GM19452 (cell line): ENCODE results near the gene HERC2.

Source experiments
- ATAC-seq: cut with Tn5 transposase; IDR thresholded peaks from one replicate; pipeline ENCODE4 v1.9.1; 2021; ENCODE audit not compliant: unreplicated experiment

HERC2 gene

GRCh38 chr15:28114721-28115622, 207.0 kb downstream of the HERC2 start:
- no peak for ATAC-seq

DNA sequence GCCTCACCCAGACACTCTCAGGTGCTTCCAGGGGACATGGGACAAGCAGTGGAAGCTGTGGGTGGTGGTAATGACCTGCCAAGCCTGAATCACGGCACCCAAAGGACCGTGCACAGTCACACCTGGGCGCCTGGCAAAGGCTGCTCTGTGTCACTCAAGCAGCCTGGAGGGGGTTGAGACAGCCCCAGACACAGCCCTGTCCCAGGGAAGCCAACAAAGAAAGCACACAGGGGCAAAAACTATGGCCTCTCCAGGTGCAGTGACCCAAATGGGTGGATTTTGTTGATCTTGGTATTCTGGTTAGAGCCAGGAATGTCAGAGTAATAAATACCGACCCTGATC, 207.9 kb downstream of the HERC2 start:
- ATAC-seq, result no peak

- no peak for ATAC-seq
Measured at GRCh38 chr15:28113394-28114113, 208.4 kb downstream of the HERC2 start.

DNA sequence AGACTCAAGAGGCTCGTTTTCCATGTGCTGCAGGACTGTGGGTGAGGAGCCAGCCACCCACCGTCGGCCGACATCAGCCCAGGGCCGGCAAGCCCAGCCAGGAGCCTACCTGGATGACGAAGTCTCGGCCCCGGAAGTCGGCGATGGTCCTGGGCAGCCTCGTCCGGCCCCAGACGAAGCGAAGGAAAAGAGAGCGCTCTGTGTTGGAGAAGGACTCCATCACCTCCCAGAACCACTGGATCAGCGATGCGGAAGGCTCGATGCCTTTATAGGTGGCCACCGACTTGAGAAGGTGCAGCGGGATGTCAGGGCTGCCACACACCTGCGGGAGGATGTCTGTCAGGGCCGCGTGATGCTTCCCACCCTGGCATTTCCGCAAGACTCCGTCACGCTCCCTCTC, 209.0 kb downstream of the HERC2 start:
- no peak for ATAC-seq

- ATAC-seq, result no peak
Measured at GRCh38 chr15:28112101-28112760, 209.7 kb downstream of the HERC2 start.

- ATAC-seq, result no peak
Measured at GRCh38 chr15:28111543-28111942, 210.4 kb downstream of the HERC2 start.

DNA sequence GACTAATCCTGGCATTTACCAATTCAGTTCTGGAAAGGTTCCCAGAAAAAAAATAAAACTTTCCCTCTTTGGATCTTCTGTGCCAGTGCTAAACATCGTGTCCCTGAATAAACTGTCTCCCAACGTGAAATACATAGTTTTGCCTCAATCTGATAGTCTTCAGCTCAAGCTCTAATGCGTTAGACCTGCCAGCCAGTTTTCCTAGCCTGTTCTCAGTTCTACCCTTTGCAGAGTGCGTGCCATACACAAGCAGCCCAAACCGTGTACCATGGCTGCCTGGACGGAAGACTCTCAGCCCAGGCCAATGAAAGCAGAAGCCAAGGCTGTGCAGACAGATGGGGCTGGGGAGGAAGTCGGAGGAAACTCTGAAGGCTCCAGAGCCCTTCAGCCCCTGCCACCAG, 211.5 kb downstream of the HERC2 start:
- no peak for ATAC-seq

- no peak for ATAC-seq
Measured at GRCh38 chr15:28109626-28110455, 212.1 kb downstream of the HERC2 start.

DNA sequence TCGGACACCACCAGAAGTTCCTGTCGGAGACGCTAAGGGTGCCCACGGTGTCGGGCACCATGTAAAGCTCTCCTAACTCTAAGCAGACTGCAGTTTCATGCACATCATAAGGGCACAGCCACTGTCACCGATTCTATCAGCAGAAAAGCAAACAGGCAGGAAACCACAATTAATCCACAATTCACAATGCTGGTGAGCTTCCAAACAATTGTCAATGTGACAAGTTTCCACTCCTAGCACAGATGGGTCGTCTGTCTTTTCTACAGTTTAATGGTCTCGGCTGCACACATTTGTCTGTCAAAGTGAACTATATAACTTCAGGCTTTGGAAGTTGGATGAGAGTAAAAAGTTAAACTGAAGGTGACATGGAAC, 214.1 kb downstream of the HERC2 start:
- ATAC-seq, result no peak

DNA sequence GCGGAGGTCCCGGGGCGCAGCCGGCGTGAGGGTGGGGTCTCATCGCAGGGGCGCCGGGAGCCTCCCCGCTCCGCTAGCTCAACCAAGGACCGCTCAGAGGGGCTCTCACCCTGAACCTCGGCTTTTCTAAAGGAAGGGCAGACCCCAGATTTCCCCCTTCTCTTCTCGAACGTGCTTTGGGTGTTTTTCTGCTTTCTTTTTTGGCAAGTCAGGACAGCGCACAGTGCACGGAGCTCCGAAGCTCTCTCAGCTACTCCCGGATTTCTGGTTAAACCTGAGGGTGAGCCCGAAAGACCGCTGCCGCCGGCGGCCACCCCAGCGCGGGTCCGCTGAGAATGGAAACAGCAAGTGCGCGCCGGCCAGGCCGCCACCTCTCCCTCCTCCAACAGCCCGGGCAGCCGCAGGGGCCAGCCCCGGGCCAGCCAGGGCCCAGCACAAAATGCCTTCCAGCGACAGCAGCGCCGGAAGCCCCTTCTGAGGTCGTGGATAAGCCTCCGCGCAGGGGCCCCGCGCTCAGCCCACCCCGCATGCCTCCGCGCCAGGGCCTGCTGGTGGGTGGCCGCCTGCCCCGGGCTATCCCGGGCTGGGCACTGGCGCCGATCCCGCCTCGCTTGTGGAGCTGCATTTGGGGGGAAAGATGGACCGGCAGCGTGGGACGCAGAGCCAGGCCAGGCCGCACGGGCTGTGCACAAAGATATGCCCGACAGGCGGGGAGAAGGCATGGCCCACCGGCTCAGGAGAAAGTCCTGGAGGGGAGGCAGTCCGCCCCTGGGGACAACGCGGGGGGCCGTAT, 214.7 kb downstream of the HERC2 start:
- ATAC-seq, result no peak

DNA sequence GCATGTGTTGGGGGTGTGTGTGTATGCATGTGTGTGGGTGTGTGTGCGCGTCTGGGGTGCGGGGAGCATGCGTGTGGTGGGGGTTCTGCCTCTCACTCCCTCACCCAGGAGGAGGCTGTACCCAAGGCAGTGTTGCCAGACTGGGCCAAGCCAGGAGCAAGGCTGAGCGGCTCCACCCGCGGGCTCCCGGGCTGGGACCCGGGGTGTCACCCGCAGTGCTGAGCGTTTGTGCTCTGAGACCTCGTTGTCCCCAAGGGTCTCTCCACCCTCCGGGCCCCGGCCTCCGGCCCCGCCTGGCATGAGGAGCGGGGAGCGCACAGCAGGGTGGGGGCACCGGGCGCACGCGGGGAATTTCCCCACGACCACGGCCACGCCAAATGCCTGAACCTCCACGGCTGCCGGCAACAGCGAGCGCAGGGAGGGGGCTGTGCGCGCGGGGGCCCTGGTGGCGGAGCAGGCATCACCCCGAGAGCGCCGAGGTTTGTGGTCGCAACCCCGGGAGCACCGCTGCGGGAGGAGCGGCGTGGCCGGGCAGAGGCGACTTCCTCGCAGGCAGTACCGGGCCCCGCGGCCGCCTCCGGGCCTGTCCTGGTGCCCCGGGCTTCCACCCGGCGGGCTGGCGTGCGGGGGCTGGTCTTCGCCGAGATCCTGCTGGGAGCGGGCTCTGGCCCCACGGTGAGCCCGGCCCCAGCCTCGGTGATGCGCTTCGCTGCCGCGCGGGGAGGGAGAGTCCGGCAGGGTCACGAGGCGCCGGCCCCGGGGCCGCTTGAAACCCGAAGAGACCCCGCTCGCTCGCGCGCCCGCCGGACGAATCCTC, 215.5 kb downstream of the HERC2 start:
- ATAC-seq, result no peak

DNA sequence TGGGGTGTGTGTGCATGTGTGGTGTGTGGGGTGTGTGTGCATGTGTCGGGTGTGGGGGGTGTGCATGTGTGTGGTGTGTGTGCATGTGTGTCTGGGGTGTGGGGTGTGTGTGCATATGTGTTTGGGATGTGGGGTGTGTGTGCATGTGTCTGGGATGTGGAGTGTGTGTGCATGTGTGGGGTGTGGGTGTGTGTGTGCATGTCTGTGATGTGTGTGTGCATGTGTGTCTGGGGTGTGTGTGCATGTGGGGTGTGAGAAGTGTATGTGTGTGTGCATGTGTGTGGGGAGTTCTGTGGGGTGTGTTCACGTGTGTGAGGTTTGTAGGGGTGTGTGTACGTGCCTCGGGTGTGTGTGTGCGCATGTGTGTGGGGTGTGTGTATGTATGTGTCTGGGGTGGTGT, 216.2 kb downstream of the HERC2 start:
- no peak for ATAC-seq

DNA sequence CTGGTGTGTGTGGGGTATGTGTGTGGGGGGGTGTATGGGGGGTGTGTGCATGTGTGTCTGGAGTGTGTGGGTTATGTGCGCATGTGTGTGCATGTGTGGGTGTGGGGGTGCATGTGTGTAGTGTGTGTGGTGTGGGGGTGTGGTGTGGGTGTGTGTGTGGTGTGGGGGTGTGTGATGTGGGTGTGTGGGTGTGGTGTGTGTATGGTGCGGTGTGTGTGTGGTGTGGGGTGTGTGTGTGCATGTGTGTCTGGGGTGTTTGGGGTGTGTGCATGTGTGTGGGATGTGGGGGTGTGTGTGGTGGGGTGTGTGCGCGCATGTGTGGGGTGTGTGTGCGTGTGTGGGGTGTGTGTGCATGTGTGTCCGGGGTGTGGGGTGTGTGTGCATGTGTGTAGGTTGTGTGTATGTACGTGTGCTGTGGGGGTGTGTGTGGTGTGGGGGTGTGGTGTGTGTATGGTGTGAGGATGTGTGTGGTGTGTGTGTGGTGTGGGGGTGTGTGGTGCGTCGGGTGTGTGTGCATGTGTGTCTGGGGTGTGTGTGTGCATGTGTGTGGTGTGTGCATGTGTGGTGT, 216.7 kb downstream of the HERC2 start:
- no peak for ATAC-seq

- ATAC-seq, result no peak
Measured at GRCh38 chr15:28104326-28104725, 217.7 kb downstream of the HERC2 start.

GRCh38 chr15:28103831-28104230, 218.1 kb downstream of the HERC2 start:
- no peak for ATAC-seq

DNA sequence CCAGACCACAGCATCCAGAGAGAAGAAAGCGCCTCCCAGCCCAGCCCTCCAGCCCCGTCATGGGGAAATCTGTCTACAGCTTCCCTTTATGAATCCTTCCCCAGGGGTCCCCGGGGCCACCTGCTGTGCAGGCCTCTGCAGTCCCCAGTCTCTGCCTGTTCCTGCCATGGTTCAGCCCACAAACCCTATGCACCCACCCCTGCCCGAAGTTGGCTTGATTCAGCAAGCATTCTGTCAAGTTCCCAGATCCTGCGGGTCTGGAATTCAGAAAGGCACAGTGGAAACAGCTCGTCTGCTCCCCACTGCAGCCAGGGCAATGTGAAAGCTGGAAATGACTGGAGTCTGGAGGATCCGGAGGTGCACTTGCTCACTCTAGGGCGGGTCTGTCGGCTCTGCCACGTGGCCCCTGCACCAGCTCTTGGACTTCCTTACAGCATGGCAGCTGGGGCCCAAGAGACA, 220.0 kb downstream of the HERC2 start:
- no peak for ATAC-seq

- no peak for ATAC-seq
Measured at GRCh38 chr15:28101201-28101600, 220.8 kb downstream of the HERC2 start.

GRCh38 chr15:28100516-28101195, 221.3 kb downstream of the HERC2 start:
- no peak for ATAC-seq
